ENCODE data around the gene ROPN1. TPM values are rescaled to one million over a fixed set of nuclear protein-coding genes. Genes with fewer than 3 reads are reported as not detected.

ROPN1 gene
- total RNA-seq, 1 donor from 2014 or later = not detected

DNA sequence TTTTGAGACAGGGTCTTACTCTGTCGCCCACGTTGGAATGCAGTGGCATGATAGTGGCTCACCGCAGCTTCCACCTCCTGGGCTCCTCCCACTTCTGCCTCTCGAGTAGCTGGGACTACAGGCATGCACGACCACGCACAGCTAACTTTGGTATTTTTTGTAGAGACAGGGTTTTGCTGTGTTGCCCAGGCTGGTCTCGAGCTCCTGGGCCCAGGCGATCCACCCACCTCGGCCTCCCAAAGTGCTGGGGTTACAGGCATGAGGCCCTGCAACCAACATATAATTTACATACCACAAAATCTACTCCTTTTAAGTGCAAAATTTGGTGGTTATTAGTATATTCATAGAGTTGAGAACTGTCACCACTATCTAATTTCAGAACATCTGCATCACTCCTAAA lies 62.6 kb downstream of the ROPN1 start:
- Mint-ChIP-seq H3K4me1 (ENCODE audit: low read depth) (no peaks in the 10 kb centered on the region), H3K36me3 (ENCODE audit: insufficient read depth) (peaks cover 39% of the 10 kb centered on the region), H3K9me3 (ENCODE audit: low read depth) (peaks cover 4% of the 10 kb centered on the region), H3K4me3 (ENCODE audit: low read depth) (no peak overlapping the region), H3K27ac (no peak overlapping the region), H3K27me3 (no peaks in the 10 kb centered on the region)
- TF ChIP-seq, protein P1, sequence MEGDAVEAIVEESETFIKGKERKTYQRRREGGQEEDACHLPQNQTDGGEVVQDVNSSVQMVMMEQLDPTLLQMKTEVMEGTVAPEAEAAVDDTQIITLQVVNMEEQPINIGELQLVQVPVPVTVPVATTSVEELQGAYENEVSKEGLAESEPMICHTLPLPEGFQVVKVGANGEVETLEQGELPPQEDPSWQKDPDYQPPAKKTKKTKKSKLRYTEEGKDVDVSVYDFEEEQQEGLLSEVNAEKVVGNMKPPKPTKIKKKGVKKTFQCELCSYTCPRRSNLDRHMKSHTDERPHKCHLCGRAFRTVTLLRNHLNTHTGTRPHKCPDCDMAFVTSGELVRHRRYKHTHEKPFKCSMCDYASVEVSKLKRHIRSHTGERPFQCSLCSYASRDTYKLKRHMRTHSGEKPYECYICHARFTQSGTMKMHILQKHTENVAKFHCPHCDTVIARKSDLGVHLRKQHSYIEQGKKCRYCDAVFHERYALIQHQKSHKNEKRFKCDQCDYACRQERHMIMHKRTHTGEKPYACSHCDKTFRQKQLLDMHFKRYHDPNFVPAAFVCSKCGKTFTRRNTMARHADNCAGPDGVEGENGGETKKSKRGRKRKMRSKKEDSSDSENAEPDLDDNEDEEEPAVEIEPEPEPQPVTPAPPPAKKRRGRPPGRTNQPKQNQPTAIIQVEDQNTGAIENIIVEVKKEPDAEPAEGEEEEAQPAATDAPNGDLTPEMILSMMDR (IDR thresholded peaks at IDR 0.05; ENCODE audit: unreplicated experiment) = no peak
- no peak for DNase-seq (ENCODE audit: low spot score, unreplicated experiment)

DNA sequence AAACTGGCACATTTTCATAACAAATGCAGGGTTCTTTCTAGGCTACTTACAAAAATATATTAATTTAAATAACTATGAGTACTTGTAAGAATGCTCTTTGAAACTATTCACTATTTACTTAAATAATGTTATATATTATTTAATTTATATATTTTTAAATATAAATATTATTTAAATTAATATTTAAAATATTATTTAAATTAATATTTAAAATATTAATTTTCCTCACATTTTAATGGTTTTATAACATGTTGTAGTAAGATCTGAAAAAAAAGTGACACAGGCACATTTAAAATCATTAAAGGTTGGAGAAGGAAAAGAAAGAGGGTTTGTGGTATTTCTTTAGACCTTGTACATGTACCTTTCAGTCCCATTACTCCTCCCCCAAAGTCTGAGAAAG lies 65.5 kb downstream of the ROPN1 start:
- Mint-ChIP-seq H3K4me1 (ENCODE audit: low read depth) (no peaks in the 10 kb centered on the region), H3K27me3 (no peaks in the 10 kb centered on the region), H3K4me3 (ENCODE audit: low read depth) (no peak overlapping the region), H3K27ac (no peak overlapping the region), H3K36me3 (ENCODE audit: insufficient read depth) (peaks cover 52% of the 10 kb centered on the region), H3K9me3 (ENCODE audit: low read depth) (peaks cover 25% of the 10 kb centered on the region)
- TF ChIP-seq, protein P1 (IDR thresholded peaks at IDR 0.05; ENCODE audit: unreplicated experiment) = no peak
- DNase-seq (ENCODE audit: low spot score, unreplicated experiment) = no peak

DNA sequence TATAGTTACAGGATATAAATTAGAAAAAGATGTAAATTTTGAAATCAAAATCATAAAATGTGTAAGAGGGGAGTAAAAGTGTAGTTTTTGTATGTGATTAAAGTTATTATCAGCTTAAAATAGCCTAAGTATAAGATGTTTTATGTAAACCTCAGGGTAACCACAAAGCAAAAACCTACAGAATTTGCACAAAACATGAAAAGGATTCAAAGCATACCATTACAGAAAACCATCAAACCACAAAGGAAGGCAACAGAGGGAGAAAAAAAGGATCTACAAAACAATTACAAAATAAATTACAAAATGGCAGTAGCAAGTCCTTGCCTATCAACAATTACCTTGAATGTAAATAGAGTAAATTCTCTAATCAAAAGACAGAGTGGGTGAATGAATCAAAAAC lies 71.1 kb downstream of the ROPN1 start:
- H3K27me3 Mint-ChIP-seq = no peaks in the 10 kb centered on the region
- DNase-seq (ENCODE audit: low spot score, unreplicated experiment) = no peak
- peaks cover 52% of the 10 kb centered on the region for H3K36me3 Mint-ChIP-seq (ENCODE audit: insufficient read depth)
- no peak overlapping the region for H3K27ac Mint-ChIP-seq
- H3K4me3 Mint-ChIP-seq (ENCODE audit: low read depth) = no peak overlapping the region
- peaks cover 39% of the 10 kb centered on the region for H3K9me3 Mint-ChIP-seq (ENCODE audit: low read depth)
- H3K4me1 Mint-ChIP-seq (ENCODE audit: low read depth) = no peaks in the 10 kb centered on the region
- TF ChIP-seq, protein P1 (IDR thresholded peaks at IDR 0.05; ENCODE audit: unreplicated experiment) = no peak

DNA sequence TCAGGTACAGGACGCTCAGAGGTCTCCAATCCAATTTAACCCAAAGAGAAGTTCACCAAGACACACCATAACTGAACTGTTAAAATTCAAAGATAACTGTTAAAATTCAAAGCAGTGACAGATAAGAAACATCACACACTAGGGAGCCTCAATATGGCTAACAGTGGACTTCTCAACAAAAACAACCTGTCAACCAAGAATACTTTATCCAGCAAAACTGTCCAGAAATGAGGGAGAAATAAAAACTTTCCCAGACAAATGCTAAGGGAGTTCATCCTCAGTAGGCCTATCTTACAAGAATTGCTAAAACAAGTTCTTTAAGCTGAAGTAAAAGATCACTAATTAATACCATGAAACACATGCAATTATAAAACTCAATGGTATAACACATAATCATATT lies 71.5 kb downstream of the ROPN1 start:
- TF ChIP-seq, protein P1 (IDR thresholded peaks at IDR 0.05; ENCODE audit: unreplicated experiment) = no peak
- H3K27me3 Mint-ChIP-seq = no peaks in the 10 kb centered on the region
- DNase-seq (ENCODE audit: low spot score, unreplicated experiment) = no peak
- H3K4me1 Mint-ChIP-seq (ENCODE audit: low read depth) = no peaks in the 10 kb centered on the region
- no peak overlapping the region for H3K4me3 Mint-ChIP-seq (ENCODE audit: low read depth)
- peaks cover 39% of the 10 kb centered on the region for H3K9me3 Mint-ChIP-seq (ENCODE audit: low read depth)
- no peak overlapping the region for H3K27ac Mint-ChIP-seq
- peaks cover 52% of the 10 kb centered on the region for H3K36me3 Mint-ChIP-seq (ENCODE audit: insufficient read depth)

DNA sequence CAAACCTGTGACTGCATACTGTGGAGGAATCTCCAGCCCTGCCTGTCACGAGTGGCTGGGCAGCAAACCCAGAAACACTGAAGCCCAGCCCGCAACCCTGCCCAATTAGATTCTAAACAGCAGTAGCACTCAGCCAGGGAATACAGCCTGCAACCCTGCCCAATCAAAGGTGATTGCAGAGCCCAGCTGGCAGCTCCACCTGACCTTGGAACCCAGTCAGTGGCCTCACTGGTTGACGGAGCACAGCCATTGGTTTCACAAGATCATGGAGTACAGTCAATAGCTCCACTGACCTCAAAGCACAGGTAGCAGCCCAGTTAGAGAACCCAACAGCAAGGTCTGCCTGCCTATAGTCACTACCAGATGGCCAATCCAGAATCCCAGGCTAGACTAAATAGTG lies 72.6 kb downstream of the ROPN1 start:
- H3K36me3 Mint-ChIP-seq (ENCODE audit: insufficient read depth) = peaks cover 46% of the 10 kb centered on the region
- H3K27ac Mint-ChIP-seq = no peak overlapping the region
- TF ChIP-seq, protein P1 (IDR thresholded peaks at IDR 0.05; ENCODE audit: unreplicated experiment) = no peak
- no peak overlapping the region for H3K4me3 Mint-ChIP-seq (ENCODE audit: low read depth)
- H3K4me1 Mint-ChIP-seq (ENCODE audit: low read depth) = no peaks in the 10 kb centered on the region
- no peak for DNase-seq (ENCODE audit: low spot score, unreplicated experiment)
- peaks cover 35% of the 10 kb centered on the region for H3K9me3 Mint-ChIP-seq (ENCODE audit: low read depth)
- H3K27me3 Mint-ChIP-seq = no peaks in the 10 kb centered on the region

Other genes with a start within 250 kb of the ROPN1 start
- gene MYLK, start 107.8 kb downstream of the ROPN1 start, total RNA-seq = 1.1 and 3.8 TPM in 2 replicates
- gene CCDC14, start 30.9 kb downstream of the ROPN1 start, total RNA-seq = 114 and 121 TPM in 2 replicates
- gene KALRN, start 41.2 kb upstream of the ROPN1 start, total RNA-seq = 76.4 and 85.0 TPM in 2 replicates